ENCODE measurements around the gene FER. TPM values are rescaled to one million over a fixed set of nuclear protein-coding genes. Genes with fewer than 3 reads are reported as not detected.
"Not testable (repeated sequence)": the region's sequence is repeated elsewhere in the genome, so short reads cannot be mapped to it uniquely, and the experiment has no call there.

FER gene
- total RNA-seq, 1 donor from 2014 or later, result 25.4 TPM

- no peak for DNase-seq (ENCODE audit: low spot score)
Observed at GRCh38 chr5:108881133-108881532, 133.4 kb downstream of the FER start.

- DNase-seq (ENCODE audit: low spot score), result no peak
Observed at GRCh38 chr5:108884736-108885135, 137.0 kb downstream of the FER start.

GRCh38 chr5:108898257-108898656 is 150.6 kb downstream of the FER start:
- no peak for DNase-seq (ENCODE audit: low spot score)

DNA sequence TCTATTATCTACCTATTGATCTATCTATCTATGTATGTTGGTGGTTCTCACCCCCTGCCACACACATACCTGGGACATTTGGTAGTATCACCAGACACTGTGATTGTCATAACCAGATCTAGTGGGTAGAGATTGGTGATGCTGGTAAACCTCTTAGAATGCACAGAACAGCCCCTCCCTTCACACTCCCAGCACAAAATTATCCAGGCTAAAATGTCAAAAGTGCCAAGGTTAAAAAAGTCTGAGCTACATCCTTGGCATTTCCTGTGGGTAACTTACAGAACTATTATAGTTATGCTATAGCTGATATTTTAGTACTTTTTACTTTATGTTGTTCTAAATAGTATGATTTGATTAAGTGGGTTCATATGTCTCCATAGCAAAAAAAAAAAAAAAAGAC is 151.0 kb downstream of the FER start:
- no peak for DNase-seq (ENCODE audit: low spot score)

GRCh38 chr5:108899244-108899643 is 151.5 kb downstream of the FER start:
- not testable (repeated sequence) for DNase-seq (ENCODE audit: low spot score)

DNA sequence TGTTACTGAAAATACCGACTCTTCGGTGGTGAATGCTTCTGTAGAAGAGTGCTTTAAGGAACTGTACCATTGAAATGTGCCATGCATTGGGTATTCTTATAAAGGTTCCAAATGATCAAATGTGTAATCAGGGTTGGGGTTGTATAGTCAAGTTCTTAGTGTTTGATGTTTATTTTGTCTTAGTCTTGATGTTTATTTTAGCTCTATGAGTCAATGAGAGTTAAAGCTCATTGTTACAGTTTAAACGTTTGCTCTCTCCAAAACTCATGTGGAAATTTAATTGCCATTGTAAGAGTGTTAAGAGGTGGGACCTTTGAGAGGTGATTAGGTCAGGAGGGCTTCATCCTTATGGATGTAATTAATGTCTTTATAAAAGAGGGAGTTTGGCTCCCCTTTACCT is 153.0 kb downstream of the FER start:
- DNase-seq (ENCODE audit: low spot score), result no peak

DNA sequence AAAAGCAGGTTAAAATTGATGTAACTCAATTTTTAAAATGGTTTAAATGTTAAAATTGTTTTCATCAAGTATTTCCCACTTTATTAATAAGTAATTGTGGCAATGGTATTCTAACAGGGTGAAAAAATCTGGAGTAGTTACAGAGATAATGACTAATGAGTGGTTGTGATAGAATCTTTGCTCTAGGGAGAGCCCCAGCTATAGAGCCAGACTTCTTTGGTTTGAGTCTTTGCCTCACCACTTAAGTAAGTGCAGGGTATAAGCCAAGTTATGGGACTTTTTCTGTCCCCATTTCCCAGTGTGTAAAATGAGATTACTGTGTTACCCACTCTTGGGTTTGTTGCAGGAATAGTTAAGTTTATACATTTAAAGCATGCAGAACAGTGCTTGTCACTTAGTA is 158.1 kb downstream of the FER start:
- DNase-seq (ENCODE audit: low spot score), result no peak

DNA sequence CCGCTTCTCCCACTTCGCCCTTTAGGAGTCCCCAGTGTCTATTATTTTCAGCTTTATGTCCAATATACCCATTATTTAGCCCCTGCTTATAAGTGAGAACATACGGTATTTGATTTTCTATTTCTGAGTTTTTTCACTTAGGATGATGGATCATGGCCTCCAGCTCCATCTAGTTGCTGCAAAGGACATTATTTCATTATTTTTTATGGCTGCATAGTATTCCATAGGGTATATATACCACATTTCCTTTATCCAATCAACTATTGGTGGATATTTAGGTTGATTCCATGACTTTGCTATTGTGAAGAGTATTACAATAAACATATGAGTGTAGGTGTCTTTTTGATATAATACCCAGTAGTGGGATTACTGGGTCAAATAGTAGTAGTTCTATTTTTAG is 162.9 kb downstream of the FER start:
- DNase-seq (ENCODE audit: low spot score), result no peak

- DNase-seq (ENCODE audit: low spot score), result no peak
Observed at GRCh38 chr5:108911055-108911454, 163.4 kb downstream of the FER start.

- DNase-seq (ENCODE audit: low spot score), result no peak
Observed at GRCh38 chr5:108917596-108917995, 169.9 kb downstream of the FER start.

GRCh38 chr5:108919591-108920326 is 172.1 kb downstream of the FER start:
- DNase-seq (ENCODE audit: low spot score), result no peak

DNA sequence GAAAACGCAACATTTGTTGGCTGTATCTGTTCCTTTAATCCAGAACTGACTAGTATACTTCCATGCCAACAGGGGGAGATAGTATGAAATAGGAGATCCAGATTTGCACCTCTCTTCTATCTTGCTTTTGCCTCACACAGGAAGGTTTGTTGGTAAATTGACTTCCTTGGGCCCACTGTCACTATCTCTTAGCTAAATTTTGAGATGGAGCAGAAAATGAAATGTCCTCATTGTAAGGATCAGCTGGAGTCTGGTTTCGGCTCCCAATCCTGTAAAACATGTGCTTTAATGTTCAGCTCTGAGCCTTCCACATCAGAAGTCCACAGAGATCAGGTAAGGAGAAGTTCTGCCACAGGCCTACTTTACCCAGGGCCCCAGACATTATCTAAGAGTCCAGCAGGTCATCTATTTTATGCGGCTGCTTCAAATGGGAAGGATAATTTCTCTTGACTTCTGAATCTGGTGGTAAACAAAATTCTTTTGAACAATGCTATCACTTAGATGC is 176.8 kb downstream of the FER start:
- no peak for DNase-seq (ENCODE audit: low spot score)

DNA sequence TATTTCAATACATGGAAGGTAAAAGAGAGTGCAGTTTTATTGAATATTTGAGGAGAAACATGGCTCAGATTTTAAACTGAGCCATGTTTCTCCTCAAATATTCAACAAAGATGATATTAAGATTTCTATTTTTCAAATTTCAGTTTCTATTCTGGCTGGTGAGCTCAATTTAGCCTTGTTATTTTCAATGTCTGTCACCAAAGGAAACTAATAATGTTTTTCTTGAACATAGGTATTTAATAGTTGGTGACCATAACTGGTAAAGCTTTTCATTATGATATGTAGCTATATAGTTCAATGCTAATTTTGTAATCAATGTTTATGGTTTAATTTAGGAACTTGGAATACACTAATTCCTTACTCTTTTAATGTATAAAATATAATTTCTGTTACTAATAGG is 177.4 kb downstream of the FER start:
- DNase-seq (ENCODE audit: low spot score), result no peak

GRCh38 chr5:108930107-108930506 is 182.4 kb downstream of the FER start:
- DNase-seq (ENCODE audit: low spot score), result no peak

DNA sequence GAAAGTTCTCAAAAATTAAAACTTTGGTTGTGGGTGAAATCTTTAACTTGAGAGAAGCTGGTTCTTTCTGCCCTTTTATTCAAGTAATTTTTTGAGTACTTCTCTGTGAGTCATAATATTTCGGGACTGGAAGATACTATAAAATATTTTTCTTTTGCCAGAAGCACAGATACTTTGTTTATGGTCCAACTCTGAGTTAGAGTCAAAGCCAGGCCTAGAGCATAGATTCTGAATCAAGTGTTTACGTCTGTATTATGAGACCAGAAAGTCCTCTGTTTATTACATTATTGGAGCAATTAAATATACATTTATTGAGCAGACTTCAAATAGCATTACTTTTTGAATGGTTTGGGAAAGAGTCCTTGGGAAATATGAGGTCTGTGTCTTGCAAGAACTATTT is 187.9 kb downstream of the FER start:
- no peak for DNase-seq (ENCODE audit: low spot score)

- DNase-seq (ENCODE audit: low spot score), result no peak
Observed at GRCh38 chr5:108937221-108937620, 189.5 kb downstream of the FER start.

DNA sequence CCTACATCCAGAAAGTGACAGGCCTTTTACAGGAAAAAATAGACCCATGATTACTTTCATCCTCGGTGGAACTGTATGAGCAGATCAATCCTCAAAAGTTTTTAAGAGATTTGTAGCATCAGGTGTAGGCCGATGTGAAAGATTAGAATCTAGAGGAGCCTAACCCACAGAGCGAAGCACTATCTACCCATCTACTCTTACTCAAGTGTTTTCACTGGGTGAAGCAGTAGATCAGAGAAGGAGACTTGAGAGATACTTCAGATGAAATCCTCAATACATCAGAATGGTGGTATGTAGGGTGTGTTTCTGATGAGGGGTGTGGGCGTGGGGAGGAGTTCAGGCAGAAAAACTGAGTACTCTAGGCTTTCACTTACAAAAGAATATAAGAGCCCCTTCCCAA is 192.8 kb downstream of the FER start:
- DNase-seq (ENCODE audit: low spot score), result no peak

- DNase-seq (ENCODE audit: low spot score), result no peak
Observed at GRCh38 chr5:108941746-108942145, 194.0 kb downstream of the FER start.

DNA sequence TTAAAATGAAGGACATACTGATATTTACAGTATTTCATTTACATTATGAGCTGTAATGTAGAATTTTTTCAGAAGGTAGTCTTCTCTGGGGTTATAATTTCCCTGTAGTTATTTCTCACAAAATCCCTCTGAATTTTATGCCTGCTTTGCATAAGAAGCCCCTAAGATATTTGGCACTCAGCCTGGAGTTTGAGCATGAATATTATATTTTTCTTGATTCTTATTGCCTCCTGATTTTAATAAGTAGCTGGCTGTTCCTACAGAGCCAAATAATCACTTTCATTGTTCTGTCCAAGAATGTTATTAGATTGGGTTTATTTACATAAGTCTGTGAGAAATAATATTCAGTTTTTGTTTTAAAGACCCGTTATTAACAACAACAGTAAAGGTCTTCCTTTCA is 195.0 kb downstream of the FER start:
- DNase-seq (ENCODE audit: low spot score), result no peak

GRCh38 chr5:108945094-108945493 is 197.4 kb downstream of the FER start:
- no peak for DNase-seq (ENCODE audit: low spot score)

GRCh38 chr5:108946008-108946407 is 198.3 kb downstream of the FER start:
- DNase-seq (ENCODE audit: low spot score), result no peak

GRCh38 chr5:108947164-108947563 is 199.5 kb downstream of the FER start:
- no peak for DNase-seq (ENCODE audit: low spot score)

DNA sequence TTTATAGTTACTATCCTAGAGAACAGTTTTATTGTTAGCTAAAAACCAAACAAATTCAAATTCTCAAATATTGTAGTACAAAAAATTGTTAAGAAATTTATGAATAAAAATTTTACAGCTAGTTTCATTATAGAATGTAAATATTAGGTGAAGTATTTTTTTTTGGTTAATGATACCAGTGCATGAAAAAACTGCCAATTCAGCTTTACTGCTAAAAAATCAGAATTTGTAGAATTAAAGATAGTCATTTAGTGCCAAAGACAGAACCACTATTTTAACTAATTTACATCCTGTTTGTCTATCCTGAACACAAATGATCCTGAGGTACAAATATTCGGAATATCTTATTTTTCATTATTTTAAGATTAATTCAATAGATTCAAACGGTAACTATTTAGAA is 202.6 kb downstream of the FER start:
- no peak for DNase-seq (ENCODE audit: low spot score)

GRCh38 chr5:108953940-108954339 is 206.2 kb downstream of the FER start:
- no peak for DNase-seq (ENCODE audit: low spot score)
